Type B pancreatic cell (in vitro differentiated cells): ENCODE data around the gene ITPKB. TPM values are rescaled to one million over a fixed set of nuclear protein-coding genes. Genes with fewer than 3 reads are reported as not detected.

Source experiments
- DNase-seq: peaks from one replicate; pipeline ENCODE4 v3.0.0; 2021; ENCODE audit warnings: mixed read lengths; ENCODE audit not compliant: unreplicated experiment; ENCODE audit errors: extremely low spot score
- H3K27ac Mint-ChIP-seq: 2 replicates; pipeline ENCODE4 v1.8.0; 2021; ENCODE audit warnings: mild to moderate bottlenecking, mixed read lengths
- H3K27me3 Mint-ChIP-seq: 2 replicates; pipeline ENCODE4 v1.8.0; 2021; ENCODE audit warnings: mixed read lengths
- H3K36me3 Mint-ChIP-seq: 2 replicates; pipeline ENCODE4 v1.8.0; 2021; ENCODE audit warnings: mixed read lengths
- H3K4me1 Mint-ChIP-seq: one replicate; pipeline ENCODE4 v1.8.0; 2021; ENCODE audit warnings: mixed read lengths; ENCODE audit not compliant: unreplicated experiment
- H3K4me3 Mint-ChIP-seq: 2 replicates; pipeline ENCODE4 v1.8.0; 2021; ENCODE audit warnings: mild to moderate bottlenecking, mixed read lengths
- H3K9me3 Mint-ChIP-seq: 2 replicates; pipeline ENCODE4 v1.8.0; 2021; ENCODE audit warnings: mixed read lengths
- total RNA-seq: library from RNA; stranded (reverse); gene quantifications from 2 replicates; pipeline ENCODE4 v1.2.1, GENCODE V29; 2021; ENCODE audit warnings: low replicate concordance
- TF ChIP-seq, protein P1 (sequence below): fragments of 200-600 bp; sonication (generic); conservative IDR thresholded peaks from 2 replicates; pipeline ENCODE4 v1.5.0; 2021; ENCODE audit warnings: antibody characterized with exemption, mild to moderate bottlenecking

Gene ITPKB
- total RNA-seq, 1 donor from 2014 or later, result 31.4 TPM

DNA sequence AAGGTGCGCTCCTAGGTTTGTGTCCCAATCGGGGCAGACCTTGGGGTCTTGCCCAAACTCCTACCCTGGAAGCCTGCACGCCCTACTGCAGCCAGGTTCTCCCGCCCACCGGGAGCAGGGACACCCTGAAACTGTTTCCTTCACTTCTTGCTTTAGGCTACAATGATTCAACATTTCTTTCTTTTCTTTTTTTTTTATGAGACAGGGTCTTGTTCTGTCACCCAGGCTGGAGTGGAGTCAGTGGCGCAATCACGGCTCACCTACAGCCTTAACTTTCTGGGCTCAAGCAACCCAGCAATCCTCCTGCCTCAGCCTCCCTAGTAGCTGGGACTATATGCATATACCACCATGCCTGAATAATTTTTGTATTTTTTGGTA lies 75.8 kb downstream of the ITPKB start:
- peak overlapping the region; percentile 58 for H3K4me3 Mint-ChIP-seq
- H3K4me1 Mint-ChIP-seq, result peaks cover 72% of the 10 kb centered on the region
- H3K27ac Mint-ChIP-seq, result peak overlapping the region; percentile 96
- TF ChIP-seq, protein P1, sequence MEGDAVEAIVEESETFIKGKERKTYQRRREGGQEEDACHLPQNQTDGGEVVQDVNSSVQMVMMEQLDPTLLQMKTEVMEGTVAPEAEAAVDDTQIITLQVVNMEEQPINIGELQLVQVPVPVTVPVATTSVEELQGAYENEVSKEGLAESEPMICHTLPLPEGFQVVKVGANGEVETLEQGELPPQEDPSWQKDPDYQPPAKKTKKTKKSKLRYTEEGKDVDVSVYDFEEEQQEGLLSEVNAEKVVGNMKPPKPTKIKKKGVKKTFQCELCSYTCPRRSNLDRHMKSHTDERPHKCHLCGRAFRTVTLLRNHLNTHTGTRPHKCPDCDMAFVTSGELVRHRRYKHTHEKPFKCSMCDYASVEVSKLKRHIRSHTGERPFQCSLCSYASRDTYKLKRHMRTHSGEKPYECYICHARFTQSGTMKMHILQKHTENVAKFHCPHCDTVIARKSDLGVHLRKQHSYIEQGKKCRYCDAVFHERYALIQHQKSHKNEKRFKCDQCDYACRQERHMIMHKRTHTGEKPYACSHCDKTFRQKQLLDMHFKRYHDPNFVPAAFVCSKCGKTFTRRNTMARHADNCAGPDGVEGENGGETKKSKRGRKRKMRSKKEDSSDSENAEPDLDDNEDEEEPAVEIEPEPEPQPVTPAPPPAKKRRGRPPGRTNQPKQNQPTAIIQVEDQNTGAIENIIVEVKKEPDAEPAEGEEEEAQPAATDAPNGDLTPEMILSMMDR, result no peak
- DNase-seq, result no peak
- no peaks in the 10 kb centered on the region for H3K9me3 Mint-ChIP-seq
- H3K27me3 Mint-ChIP-seq, result no peaks in the 10 kb centered on the region
- no peaks in the 10 kb centered on the region for H3K36me3 Mint-ChIP-seq

DNA sequence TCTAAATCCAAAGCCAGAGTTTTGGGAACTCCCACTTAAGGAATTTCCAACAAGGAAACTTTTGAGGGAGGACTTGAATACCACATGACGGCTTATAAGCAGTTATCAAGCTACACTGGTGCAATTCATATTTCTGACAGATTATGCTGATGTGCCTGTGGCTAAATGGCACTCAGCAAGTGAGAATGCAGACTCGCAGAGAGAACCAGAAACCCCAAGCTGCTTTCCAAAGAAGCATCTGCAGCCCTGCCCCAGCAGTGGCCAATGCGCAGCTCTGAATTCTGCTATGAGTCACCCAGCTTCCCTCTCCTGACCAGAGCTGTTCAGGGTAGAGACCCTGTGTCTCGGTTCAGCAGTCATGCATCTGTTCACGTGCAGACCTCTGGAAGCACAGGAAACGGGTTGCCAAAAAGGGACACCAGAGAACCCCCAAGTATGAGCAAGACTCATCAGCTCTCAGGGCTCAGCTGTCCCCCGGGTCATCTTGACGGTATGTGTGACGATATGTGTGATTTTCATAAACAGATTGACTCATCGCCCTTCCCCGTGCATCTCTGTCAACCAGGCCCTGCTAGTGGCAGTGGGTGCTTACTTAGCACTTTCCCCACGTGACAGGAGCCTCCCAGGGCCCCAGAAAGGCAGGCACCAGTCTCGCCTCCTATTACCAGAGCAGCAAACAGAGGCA lies 76.3 kb downstream of the ITPKB start:
- Mint-ChIP-seq H3K27me3 (no peaks in the 10 kb centered on the region), H3K27ac (peak overlapping the region; percentile 96), H3K9me3 (no peaks in the 10 kb centered on the region), H3K4me1 (peaks cover 72% of the 10 kb centered on the region), H3K36me3 (no peaks in the 10 kb centered on the region), H3K4me3 (peak overlapping the region; percentile 58)
- no peak for DNase-seq
- TF ChIP-seq, protein P1, result no peak

DNA sequence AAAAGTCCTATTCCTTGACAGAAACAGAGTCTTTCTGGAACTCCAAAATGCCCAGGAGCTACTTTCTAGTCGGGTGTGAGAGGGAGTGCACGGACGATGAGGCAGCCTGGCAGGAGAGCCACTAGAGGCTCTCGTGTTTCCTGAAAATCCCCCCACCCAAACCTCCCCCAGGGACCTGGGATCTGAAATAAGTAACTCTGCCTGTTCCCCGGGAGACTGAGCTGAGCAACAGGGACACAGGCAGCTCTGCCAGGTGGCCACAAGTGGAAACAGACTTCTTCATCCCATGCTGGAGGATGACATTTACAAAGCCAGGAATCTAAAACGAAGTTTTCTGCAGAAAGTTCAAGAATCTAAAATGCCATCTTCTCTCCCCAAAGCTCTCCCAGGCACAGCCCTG lies 77.1 kb downstream of the ITPKB start:
- no peaks in the 10 kb centered on the region for H3K27me3 Mint-ChIP-seq
- H3K27ac Mint-ChIP-seq, result peak overlapping the region; percentile 96
- peaks cover 72% of the 10 kb centered on the region for H3K4me1 Mint-ChIP-seq
- H3K9me3 Mint-ChIP-seq, result no peaks in the 10 kb centered on the region
- TF ChIP-seq, protein P1, result no peak
- DNase-seq, result no peak
- H3K4me3 Mint-ChIP-seq, result peak overlapping the region; percentile 58
- H3K36me3 Mint-ChIP-seq, result no peaks in the 10 kb centered on the region

DNA sequence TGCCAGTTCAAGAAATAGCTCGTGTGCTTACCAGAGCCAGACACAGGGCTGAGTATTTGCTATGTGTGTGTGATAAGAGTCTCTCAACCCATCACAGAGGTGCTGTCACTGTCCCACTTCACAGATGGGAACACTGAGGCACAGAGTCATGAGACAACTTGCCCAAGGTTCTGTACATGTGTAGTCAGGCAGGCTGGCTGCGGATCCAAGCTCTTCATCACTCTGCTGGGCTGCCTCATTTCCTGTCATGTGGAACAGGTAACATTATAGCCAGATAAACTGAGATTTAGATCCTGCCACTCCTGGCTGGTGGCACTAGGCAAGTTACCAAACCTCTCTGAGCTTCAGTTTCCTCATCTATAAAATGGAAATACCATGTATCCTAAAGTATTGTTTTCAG lies 77.8 kb downstream of the ITPKB start:
- Mint-ChIP-seq H3K36me3 (no peaks in the 10 kb centered on the region), H3K4me1 (peaks cover 75% of the 10 kb centered on the region), H3K27me3 (no peaks in the 10 kb centered on the region), H3K27ac (peak overlapping the region; percentile 96), H3K4me3 (no peak overlapping the region), H3K9me3 (no peaks in the 10 kb centered on the region)
- DNase-seq, result no peak
- TF ChIP-seq, protein P1, result no peak

DNA sequence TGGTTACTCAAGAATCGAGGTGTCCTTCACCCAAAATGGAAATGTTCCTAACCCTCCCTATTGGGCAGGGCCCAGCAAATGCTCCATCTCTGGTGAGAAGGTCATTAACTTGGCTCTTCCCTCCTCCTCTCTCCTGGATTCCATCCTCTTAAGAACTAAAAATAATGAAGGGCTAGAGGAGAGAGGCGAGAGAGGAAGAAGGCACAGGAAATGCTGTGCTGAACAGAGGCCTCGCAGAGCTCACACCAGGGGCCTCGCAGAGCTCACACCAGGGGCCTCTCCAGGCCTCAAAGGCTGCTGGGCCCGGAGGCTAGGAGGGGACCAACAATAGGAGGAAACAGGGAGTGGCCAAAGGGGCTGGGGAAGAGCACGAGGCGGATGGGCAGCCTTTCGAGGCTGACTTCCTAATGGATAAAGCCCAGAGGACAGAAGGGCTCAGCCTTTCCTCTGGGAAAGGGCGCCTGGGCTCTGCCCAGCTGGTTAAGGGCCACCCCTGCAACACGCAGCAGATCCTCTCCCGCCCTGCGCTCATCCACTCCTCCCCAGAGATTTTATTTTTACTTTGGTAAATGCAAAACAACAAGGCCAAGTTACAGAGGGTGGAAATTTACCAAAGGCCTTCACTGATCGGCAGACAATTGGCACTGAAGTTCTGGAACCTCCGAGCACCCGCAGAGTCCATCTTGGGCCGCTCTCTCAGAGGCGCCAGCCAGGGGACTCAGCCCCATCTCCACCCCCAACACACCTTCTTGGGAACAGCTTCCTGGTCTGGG lies 78.5 kb downstream of the ITPKB start:
- Mint-ChIP-seq H3K4me1 (peaks cover 78% of the 10 kb centered on the region), H3K9me3 (no peaks in the 10 kb centered on the region), H3K27me3 (no peaks in the 10 kb centered on the region), H3K36me3 (no peaks in the 10 kb centered on the region), H3K27ac (peak overlapping the region; percentile 72), H3K4me3 (peak overlapping the region; percentile 22)
- no peak for DNase-seq
- TF ChIP-seq, protein P1, result no peak
